GM18498 (cell line): ENCODE data around the gene KLHDC4.
"Not testable (repeated sequence)": the region's sequence is repeated elsewhere in the genome, so short reads cannot be mapped to it uniquely, and the experiment has no call there.

ENCODE experiments used
- ATAC-seq: cut with Tn5 transposase; IDR thresholded peaks from one replicate; pipeline ENCODE4 v1.9.1; 2021; ENCODE audit warnings: mild to moderate bottlenecking, moderate library complexity; ENCODE audit not compliant: unreplicated experiment

KLHDC4 gene

GRCh38 chr16:87686697-87687096, 79.1 kb downstream of the KLHDC4 start:
- no peak for ATAC-seq

GRCh38 chr16:87685766-87686165, 80.0 kb downstream of the KLHDC4 start:
- ATAC-seq, result no peak

- ATAC-seq, result no peak
These were observed 80.4 kb downstream of the KLHDC4 start for GRCh38 chr16:87685405-87685755.

- ATAC-seq, result no peak
These were observed 80.9 kb downstream of the KLHDC4 start for GRCh38 chr16:87684711-87685404.

GRCh38 chr16:87684106-87684677, 81.6 kb downstream of the KLHDC4 start:
- no peak for ATAC-seq

- ATAC-seq, result no peak
These were observed 82.9 kb downstream of the KLHDC4 start for GRCh38 chr16:87682852-87683399.

GRCh38 chr16:87681981-87682570, 83.7 kb downstream of the KLHDC4 start:
- no peak for ATAC-seq

- not testable (repeated sequence) for ATAC-seq
These were observed 84.7 kb downstream of the KLHDC4 start for GRCh38 chr16:87681051-87681602.

GRCh38 chr16:87680272-87680644, 85.5 kb downstream of the KLHDC4 start:
- no peak for ATAC-seq

- no peak for ATAC-seq
These were observed 86.1 kb downstream of the KLHDC4 start for GRCh38 chr16:87679593-87680271.

- ATAC-seq, result no peak
These were observed 87.2 kb downstream of the KLHDC4 start for GRCh38 chr16:87678618-87679017.

GRCh38 chr16:87677830-87678229, 88.0 kb downstream of the KLHDC4 start:
- ATAC-seq, result no peak

- ATAC-seq, result no peak
These were observed 90.6 kb downstream of the KLHDC4 start for GRCh38 chr16:87675111-87675719.

- no peak for ATAC-seq
These were observed 91.4 kb downstream of the KLHDC4 start for GRCh38 chr16:87674419-87674818.

- no peak for ATAC-seq
These were observed 94.0 kb downstream of the KLHDC4 start for GRCh38 chr16:87671715-87672270.

GRCh38 chr16:87671221-87671620, 94.6 kb downstream of the KLHDC4 start:
- ATAC-seq, result no peak

- no peak for ATAC-seq
These were observed 96.1 kb downstream of the KLHDC4 start for GRCh38 chr16:87669672-87670071.

- no peak for ATAC-seq
These were observed 97.8 kb downstream of the KLHDC4 start for GRCh38 chr16:87667946-87668345.

GRCh38 chr16:87667443-87667842, 98.3 kb downstream of the KLHDC4 start:
- ATAC-seq, result no peak

GRCh38 chr16:87666919-87667318, 98.9 kb downstream of the KLHDC4 start:
- ATAC-seq, result no peak

- no peak for ATAC-seq
These were observed 100.6 kb downstream of the KLHDC4 start for GRCh38 chr16:87665193-87665592.
